Measurements from ENCODE around the gene SPATA45.
A peak's percentile ranks its signal among the peaks of the same experiment; 100 is the strongest.
"Not testable (repeated sequence)": the region's sequence is repeated elsewhere in the genome, so short reads cannot be mapped to it uniquely, and the experiment has no call there.

The SPATA45 gene

GRCh38 chr1:212847549-212847948 is at the start of gene SPATA45:
TSS of gene SPATA45 (minus strand) at chr1:212847649. CDS start at chr1:212836149, 11,500 bp downstream.
- Mint-ChIP-seq H3K9me3 (peaks cover 4% of the 10 kb centered on the region), H3K27me3 (ENCODE audit: low read depth) (no peaks in the 10 kb centered on the region), H3K27ac (no peak within 1 kb of the TSS), H3K4me1 (ENCODE audit: low read depth) (no peaks in the 10 kb centered on the region), H3K36me3 (ENCODE audit: low read depth) (peaks cover 2% of the 10 kb centered on the region), H3K4me3 (no peak within 1 kb of the TSS)

DNA sequence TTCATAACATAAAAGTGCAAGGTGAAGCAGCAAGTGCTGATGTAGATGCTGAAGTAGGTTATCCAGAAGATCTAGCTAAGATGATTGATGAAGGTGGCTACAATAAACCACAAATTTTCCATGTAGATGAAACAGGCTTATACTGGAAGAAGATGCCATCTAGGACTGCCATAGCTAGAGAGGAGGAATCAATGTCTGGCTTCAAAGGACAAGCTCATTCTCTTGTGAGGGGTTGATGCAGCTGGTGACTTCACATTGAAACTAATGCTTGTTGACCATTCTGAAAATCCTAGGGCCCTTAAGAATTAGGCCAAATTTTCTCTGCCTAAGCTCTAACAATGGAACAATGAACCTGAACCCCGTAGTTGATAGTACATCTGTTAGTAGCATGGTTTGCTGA is 44.7 kb upstream of the SPATA45 start:
- peaks cover 53% of the 10 kb centered on the region for H3K36me3 Mint-ChIP-seq (ENCODE audit: low read depth)
- no peaks in the 10 kb centered on the region for H3K9me3 Mint-ChIP-seq
- no peaks in the 10 kb centered on the region for H3K4me1 Mint-ChIP-seq (ENCODE audit: low read depth)
- no peak overlapping the region for H3K27ac Mint-ChIP-seq
- H3K4me3 Mint-ChIP-seq = no peak overlapping the region
- no peaks in the 10 kb centered on the region for H3K27me3 Mint-ChIP-seq (ENCODE audit: low read depth)

DNA sequence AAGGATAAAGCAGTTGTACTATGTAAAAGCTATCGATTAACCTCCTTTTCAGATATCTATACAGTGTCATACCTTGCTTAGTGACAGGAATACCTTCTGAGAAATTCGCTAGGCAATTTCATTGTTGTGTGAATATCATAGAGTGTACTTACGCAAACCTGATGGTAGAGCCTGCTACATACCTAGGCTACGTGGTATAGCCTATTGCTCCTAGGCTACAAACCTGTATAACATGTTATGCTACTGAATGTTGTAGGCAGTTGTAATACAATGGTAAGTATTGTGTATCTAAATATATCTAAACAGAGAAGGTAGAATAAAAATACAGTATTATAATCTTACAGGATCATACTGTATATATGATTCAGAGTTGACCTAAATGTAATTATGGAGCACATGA is 37.1 kb upstream of the SPATA45 start:
- no peak overlapping the region for H3K4me3 Mint-ChIP-seq
- no peaks in the 10 kb centered on the region for H3K9me3 Mint-ChIP-seq
- no peaks in the 10 kb centered on the region for H3K27me3 Mint-ChIP-seq (ENCODE audit: low read depth)
- no peak overlapping the region for H3K27ac Mint-ChIP-seq
- H3K36me3 Mint-ChIP-seq (ENCODE audit: low read depth) = peaks cover 24% of the 10 kb centered on the region
- H3K4me1 Mint-ChIP-seq (ENCODE audit: low read depth) = no peaks in the 10 kb centered on the region

DNA sequence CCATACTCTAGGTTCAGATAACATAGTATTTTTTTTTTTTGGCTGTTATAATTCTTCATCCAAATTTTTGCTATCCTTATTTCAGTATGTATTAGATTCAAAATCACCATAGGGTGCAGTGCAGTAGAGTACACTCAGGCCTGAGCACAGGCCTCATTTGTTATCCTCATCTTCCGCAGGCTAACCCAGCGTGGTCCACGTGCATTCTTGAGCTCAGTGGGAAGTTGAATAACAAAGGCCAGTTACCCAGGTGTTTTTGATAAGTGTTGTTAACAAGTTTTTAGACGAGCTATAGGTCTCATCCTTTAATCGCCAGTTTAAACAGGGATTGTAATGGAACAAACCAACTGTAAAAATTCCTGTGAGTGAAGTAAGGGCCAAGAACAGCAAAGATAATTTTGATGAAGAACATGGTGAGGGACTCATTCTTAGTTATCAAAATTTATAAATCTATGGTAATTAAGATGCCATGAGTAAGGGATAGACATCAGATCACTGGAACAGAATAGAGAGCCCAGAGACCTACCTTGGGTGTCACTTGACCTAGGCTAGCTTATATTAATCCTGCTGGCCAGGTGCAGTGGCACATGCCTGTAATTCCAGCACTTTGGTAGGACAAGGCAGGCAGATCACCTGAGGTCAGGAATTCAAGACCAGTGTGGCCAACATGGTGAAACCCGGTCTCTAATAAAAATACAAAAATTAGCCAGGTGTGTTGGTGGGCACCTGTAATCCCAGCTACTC is 32.7 kb upstream of the SPATA45 start:
- no peaks in the 10 kb centered on the region for H3K9me3 Mint-ChIP-seq

GRCh38 chr1:212878418-212878817 is 31.0 kb upstream of the SPATA45 start:
- no peaks in the 10 kb centered on the region for H3K27me3 Mint-ChIP-seq (ENCODE audit: low read depth)
- H3K9me3 Mint-ChIP-seq = no peaks in the 10 kb centered on the region
- H3K4me1 Mint-ChIP-seq (ENCODE audit: low read depth) = no peaks in the 10 kb centered on the region
- H3K36me3 Mint-ChIP-seq (ENCODE audit: low read depth) = peaks cover 17% of the 10 kb centered on the region
- H3K4me3 Mint-ChIP-seq = no peak overlapping the region
- H3K27ac Mint-ChIP-seq = no peak overlapping the region

More for the DNA sequence above, 32.7 kb upstream of the SPATA45 start:
- H3K4me3 Mint-ChIP-seq = no peak overlapping the region
- peaks cover 9% of the 10 kb centered on the region for H3K36me3 Mint-ChIP-seq (ENCODE audit: low read depth)
- no peaks in the 10 kb centered on the region for H3K27me3 Mint-ChIP-seq (ENCODE audit: low read depth)
- H3K4me1 Mint-ChIP-seq (ENCODE audit: low read depth) = no peaks in the 10 kb centered on the region
- no peak overlapping the region for H3K27ac Mint-ChIP-seq

- Mint-ChIP-seq H3K27me3 (ENCODE audit: low read depth) (no peaks in the 10 kb centered on the region), H3K4me3 (no peak overlapping the region), H3K27ac (no peak overlapping the region), H3K4me1 (ENCODE audit: low read depth) (no peaks in the 10 kb centered on the region), H3K36me3 (ENCODE audit: low read depth) (peaks cover 22% of the 10 kb centered on the region), H3K9me3 (no peaks in the 10 kb centered on the region)
Measured at GRCh38 chr1:212873518-212873917, 26.1 kb upstream of the SPATA45 start.

GRCh38 chr1:212871976-212872375 is 24.5 kb upstream of the SPATA45 start:
- H3K36me3 Mint-ChIP-seq (ENCODE audit: low read depth) = peaks cover 22% of the 10 kb centered on the region
- H3K27me3 Mint-ChIP-seq (ENCODE audit: low read depth) = no peaks in the 10 kb centered on the region
- no peaks in the 10 kb centered on the region for H3K9me3 Mint-ChIP-seq
- no peak overlapping the region for H3K27ac Mint-ChIP-seq
- H3K4me3 Mint-ChIP-seq = no peak overlapping the region
- H3K4me1 Mint-ChIP-seq (ENCODE audit: low read depth) = no peaks in the 10 kb centered on the region

DNA sequence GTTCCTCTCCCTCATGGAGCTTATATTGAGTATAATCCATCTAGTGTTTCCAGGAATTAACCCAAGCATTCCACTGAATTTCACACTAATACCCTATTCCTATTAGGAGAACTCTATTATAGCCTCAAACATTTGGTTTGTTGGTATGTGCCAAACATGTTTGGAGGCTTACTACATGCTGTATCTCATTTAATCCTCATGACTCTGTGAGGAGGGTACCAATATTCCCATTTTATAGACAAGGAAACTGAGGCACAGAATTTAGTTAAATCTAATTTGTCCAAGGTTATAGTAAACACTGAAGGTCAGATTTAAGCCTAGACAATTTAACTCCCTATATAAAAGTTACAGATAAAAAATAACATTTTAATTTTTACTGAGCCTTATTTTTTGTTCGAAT is 19.7 kb upstream of the SPATA45 start:
- peaks cover 15% of the 10 kb centered on the region for H3K36me3 Mint-ChIP-seq (ENCODE audit: low read depth)
- H3K4me1 Mint-ChIP-seq (ENCODE audit: low read depth) = peaks cover 7% of the 10 kb centered on the region
- no peaks in the 10 kb centered on the region for H3K27me3 Mint-ChIP-seq (ENCODE audit: low read depth)
- no peak overlapping the region for H3K27ac Mint-ChIP-seq
- no peaks in the 10 kb centered on the region for H3K9me3 Mint-ChIP-seq
- H3K4me3 Mint-ChIP-seq = no peak overlapping the region

DNA sequence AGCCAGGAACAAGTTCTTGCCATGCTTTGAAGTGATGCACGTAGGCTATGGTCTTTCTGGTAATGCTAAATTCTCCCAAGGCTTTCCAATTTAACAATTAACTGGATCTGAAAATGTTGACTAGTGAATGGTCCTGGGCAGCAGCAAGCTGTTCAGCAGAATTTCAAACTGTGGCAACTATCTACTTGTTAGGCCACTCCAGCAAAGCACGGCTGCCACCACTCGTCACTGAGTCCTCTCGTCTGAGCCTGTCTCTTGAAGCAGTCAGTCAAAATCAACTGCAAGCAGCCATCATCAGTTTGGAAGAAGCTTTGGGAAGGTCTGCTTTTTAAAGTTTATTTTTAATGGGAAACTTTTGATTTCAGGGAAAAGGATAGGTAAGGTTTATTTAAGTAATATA is 16.8 kb upstream of the SPATA45 start:
- no peak overlapping the region for H3K27ac Mint-ChIP-seq
- H3K27me3 Mint-ChIP-seq (ENCODE audit: low read depth) = no peaks in the 10 kb centered on the region
- H3K9me3 Mint-ChIP-seq = no peaks in the 10 kb centered on the region
- H3K4me3 Mint-ChIP-seq = no peak overlapping the region
- peaks cover 8% of the 10 kb centered on the region for H3K4me1 Mint-ChIP-seq (ENCODE audit: low read depth)
- H3K36me3 Mint-ChIP-seq (ENCODE audit: low read depth) = peaks cover 10% of the 10 kb centered on the region

DNA sequence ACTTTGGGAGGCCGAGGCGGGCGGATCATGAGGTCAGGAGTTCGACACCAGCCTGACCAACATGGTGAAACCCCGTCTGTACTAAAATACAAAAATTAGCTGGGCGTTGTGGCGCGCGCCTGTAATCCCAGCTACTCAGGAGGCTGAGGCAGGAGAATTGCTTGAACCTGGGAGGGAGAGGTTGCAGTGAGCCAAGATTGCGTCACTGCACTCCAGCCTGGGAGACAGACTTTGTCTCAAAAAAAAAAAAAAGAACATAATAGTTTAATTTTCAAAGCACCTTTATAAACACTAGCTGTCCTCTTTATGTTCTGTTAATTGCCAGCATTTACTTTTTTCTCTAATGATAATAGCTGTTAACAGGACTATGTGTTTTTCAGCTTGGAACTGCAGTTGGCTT is 15.9 kb upstream of the SPATA45 start:
- H3K4me3 Mint-ChIP-seq; H3K27me3 Mint-ChIP-seq (ENCODE audit: low read depth); H3K27ac Mint-ChIP-seq; H3K9me3 Mint-ChIP-seq: not testable (repeated sequence)
- H3K36me3 Mint-ChIP-seq (ENCODE audit: low read depth) = peaks cover 10% of the 10 kb centered on the region
- H3K4me1 Mint-ChIP-seq (ENCODE audit: low read depth) = peaks cover 11% of the 10 kb centered on the region

DNA sequence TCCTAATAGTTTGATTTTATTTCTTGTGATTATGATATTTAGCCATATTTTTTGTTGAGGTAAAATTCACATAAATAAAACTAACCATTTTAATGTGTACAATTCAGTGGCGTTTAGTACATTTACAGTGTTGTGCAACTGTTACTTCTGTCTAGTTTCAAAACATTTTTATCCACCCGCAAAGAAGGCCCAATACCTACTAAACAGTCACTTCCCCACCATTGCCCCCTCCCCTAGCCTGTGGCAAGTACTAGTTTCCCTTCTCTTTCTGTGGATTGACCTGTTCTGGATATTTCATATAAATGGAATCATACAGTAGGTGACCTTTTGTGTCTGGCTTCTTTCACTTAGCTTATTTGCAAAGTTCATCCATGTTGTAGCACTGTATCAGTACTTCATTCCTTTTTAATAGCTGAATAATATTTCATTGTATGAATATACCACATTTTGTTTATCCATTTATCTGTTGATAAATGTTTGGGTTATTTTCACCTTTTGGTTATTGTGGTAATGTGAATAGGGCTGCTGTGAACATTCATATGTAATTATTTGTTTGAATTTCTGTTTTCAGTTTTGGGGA is 14.8 kb upstream of the SPATA45 start:
- Mint-ChIP-seq H3K4me3 (no peak overlapping the region), H3K9me3 (no peaks in the 10 kb centered on the region)

DNA sequence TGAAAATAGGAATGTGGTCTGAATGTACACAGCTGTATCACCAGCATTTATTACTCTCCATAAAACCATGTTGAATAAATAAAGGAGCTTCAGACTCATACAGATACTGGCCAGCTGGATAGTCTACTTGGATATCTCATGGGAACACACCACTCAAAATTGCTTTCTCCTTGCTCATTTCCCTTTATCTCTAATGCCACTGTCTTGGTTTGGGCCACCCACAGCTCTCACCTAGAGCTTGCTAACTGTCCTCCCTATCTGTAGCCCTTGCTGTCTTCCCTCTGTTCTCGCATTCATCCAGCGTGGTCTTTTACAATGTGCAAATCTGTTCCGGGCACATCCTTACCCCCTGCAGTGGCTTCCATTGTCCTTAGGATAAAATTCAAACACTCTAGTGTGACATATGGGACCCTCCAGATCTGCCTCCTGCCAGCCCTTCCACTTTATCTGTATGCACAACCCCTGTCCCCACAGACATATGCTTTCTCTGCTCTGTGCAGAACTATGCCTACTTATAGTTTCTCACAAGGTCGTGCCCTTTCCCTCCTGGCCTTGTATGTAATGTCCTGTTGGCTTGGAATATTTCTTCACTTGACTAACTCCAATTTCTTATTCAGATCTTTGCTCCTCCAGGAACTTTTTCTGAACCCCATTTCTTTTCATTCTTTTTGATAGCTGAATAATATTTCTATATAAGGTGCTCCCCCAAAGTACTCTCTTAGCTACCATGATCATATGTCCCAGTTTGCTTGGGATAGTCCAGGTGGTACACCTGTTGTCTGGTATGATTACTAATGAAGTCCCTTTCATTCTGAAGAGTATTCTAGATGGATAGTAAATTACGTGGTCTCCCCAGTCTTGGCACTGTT is 13.5 kb upstream of the SPATA45 start:
- no peaks in the 10 kb centered on the region for H3K27me3 Mint-ChIP-seq (ENCODE audit: low read depth)
- peaks cover 19% of the 10 kb centered on the region for H3K4me1 Mint-ChIP-seq (ENCODE audit: low read depth)
- H3K9me3 Mint-ChIP-seq = no peaks in the 10 kb centered on the region
- no peak overlapping the region for H3K27ac Mint-ChIP-seq
- no peak overlapping the region for H3K4me3 Mint-ChIP-seq
- peaks cover 10% of the 10 kb centered on the region for H3K36me3 Mint-ChIP-seq (ENCODE audit: low read depth)

More for the DNA sequence above, 14.8 kb upstream of the SPATA45 start:
- H3K36me3 Mint-ChIP-seq (ENCODE audit: low read depth) = peaks cover 10% of the 10 kb centered on the region
- peaks cover 14% of the 10 kb centered on the region for H3K4me1 Mint-ChIP-seq (ENCODE audit: low read depth)
- no peak overlapping the region for H3K27ac Mint-ChIP-seq
- H3K27me3 Mint-ChIP-seq (ENCODE audit: low read depth) = no peaks in the 10 kb centered on the region

GRCh38 chr1:212858461-212859265 is 11.2 kb upstream of the SPATA45 start:
- peak overlapping the region; percentile 97 for H3K4me3 Mint-ChIP-seq
- no peaks in the 10 kb centered on the region for H3K27me3 Mint-ChIP-seq (ENCODE audit: low read depth)
- no peaks in the 10 kb centered on the region for H3K9me3 Mint-ChIP-seq
- peaks cover 18% of the 10 kb centered on the region for H3K4me1 Mint-ChIP-seq (ENCODE audit: low read depth)
- H3K36me3 Mint-ChIP-seq (ENCODE audit: low read depth) = peaks cover 8% of the 10 kb centered on the region
- H3K27ac Mint-ChIP-seq = peak overlapping the region; percentile 93

DNA sequence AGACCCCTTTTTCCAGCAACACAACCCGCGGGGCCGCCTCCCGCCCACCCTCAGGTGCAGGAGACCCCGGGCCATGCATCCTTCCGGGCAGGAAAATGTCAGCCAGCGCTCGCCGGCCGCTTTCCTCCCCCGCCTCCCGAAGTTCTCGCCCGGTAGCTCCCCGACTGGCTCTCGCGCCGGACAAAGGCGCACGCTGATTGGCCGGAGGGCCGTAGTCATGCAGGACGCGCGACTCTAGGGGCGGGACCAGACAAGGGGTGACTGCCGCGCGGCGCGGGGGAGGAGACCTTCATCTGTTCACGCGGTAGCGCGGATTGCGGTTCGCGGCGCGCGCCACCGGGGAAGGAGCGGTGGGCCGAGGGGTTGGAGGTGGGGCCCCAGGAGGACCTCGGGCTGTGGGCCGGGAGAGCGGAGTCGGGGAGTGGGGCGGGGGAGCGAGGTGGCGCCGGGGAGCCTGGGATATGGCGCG is 10.6 kb upstream of the SPATA45 start, which contains the start of gene FLVCR1:
Gene FLVCR1 (plus strand): TSS at position 284 of the 469 bp plus-strand sequence. CDS start 178 bp downstream, at position 462.
- Mint-ChIP-seq H3K9me3 (no peaks in the 10 kb centered on the region), H3K4me1 (ENCODE audit: low read depth) (peaks cover 18% of the 10 kb centered on the region), H3K4me3 (peak within 1 kb of the TSS; percentile 97), H3K27ac (peak within 1 kb of the TSS; percentile 93), H3K27me3 (ENCODE audit: low read depth) (no peaks in the 10 kb centered on the region), H3K36me3 (ENCODE audit: low read depth) (peaks cover 10% of the 10 kb centered on the region)

All from T-helper 1 cell treated with Interleukin-12 subunit alpha and Interleukin-12 subunit beta and Interleukin-4 antibody, amounts not matched to agents 30 μg/mL and 1 μg/mL, for 36 hours (primary cell).